ENCODE data around the gene ESD.

Gene ESD

GRCh38 chr13:46747031-46747820, 49.7 kb downstream of the ESD start:
- TF ChIP-seq EP300 (IDR thresholded peaks at IDR 0.05; ENCODE audit: borderline replicate concordance) (no peak), RAD21 (IDR thresholded peaks at IDR 0.05; ENCODE audit: low read depth) (no peak), YY1 (IDR thresholded peaks at IDR 0.05; ENCODE audit: low read depth) (no peak), TEAD4 (IDR thresholded peaks at IDR 0.05) (no peak)
- TF ChIP-seq, protein P1, sequence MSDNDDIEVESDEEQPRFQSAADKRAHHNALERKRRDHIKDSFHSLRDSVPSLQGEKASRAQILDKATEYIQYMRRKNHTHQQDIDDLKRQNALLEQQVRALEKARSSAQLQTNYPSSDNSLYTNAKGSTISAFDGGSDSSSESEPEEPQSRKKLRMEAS (IDR thresholded peaks at IDR 0.05): no peak

DNA sequence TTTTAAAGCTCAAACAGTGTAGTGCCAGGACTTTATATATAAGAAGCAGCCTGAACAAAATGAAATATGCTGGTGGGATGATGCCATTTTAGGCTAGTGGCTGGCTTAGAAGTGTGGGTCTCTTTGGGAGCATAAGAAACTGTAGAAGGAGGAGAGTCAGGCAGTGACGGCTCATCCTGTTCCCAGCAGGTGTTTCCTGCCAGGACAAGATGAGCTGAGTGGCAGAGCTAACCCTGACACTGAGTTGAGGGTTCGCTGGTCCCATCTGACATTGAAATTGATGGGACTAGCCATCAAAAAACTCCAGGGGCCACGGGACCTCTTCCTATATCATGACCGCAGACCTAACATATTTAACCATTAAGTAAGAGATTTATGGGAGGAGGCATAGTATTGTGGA, 51.3 kb downstream of the ESD start:
- TF ChIP-seq ZBTB7A (IDR thresholded peaks at IDR 0.05; ENCODE audit: low read depth) (no peak), TEAD4 (IDR thresholded peaks at IDR 0.05) (no peak), EGR1 (IDR thresholded peaks at IDR 0.05) (no peak), EP300 (IDR thresholded peaks at IDR 0.05; ENCODE audit: borderline replicate concordance) (no peak), REST (IDR thresholded peaks at IDR 0.05; ENCODE audit: low read depth) (no peak), RAD21 (IDR thresholded peaks at IDR 0.05; ENCODE audit: low read depth) (no peak), CEBPB (IDR thresholded peaks at IDR 0.05) (no peak), TCF12 (IDR thresholded peaks at IDR 0.05; ENCODE audit: low read depth) (no peak), NFIC (IDR thresholded peaks at IDR 0.05) (no peak), FOXM1 (IDR thresholded peaks at IDR 0.05; ENCODE audit: borderline replicate concordance, low read depth) (no peak), TAF1 (IDR thresholded peaks at IDR 0.05; ENCODE audit: low read depth) (no peak), YY1 (IDR thresholded peaks at IDR 0.05; ENCODE audit: low read depth) (no peak), CREB1 (IDR thresholded peaks at IDR 0.05; ENCODE audit: low read depth) (no peak)
- TF ChIP-seq, protein P2, sequence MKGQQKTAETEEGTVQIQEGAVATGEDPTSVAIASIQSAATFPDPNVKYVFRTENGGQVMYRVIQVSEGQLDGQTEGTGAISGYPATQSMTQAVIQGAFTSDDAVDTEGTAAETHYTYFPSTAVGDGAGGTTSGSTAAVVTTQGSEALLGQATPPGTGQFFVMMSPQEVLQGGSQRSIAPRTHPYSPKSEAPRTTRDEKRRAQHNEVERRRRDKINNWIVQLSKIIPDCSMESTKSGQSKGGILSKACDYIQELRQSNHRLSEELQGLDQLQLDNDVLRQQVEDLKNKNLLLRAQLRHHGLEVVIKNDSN (IDR thresholded peaks at IDR 0.05): no peak
- TF ChIP-seq, protein P1 (IDR thresholded peaks at IDR 0.05): no peak

DNA sequence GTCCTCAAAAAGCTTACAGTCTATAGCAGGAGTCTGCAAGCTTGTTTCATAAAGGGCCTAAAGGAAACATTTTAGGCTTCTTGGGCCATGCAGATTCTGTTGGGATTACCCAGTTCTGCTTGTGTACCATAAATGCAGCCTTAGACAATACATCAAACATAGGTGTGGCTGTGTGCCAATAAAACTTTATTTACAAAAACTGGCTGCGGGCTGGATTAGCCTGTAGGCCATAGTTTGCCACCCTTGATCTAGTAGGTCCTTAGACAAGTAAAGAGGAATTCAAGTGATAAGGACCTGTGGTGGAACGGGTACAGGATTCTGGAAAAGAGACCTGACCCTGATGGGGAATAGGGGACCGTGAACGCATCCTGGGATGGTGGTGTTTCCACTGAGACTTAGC, 51.9 kb downstream of the ESD start:
- TF ChIP-seq YY1 (IDR thresholded peaks at IDR 0.05; ENCODE audit: low read depth) (no peak), CEBPB (IDR thresholded peaks at IDR 0.05) (no peak), RAD21 (IDR thresholded peaks at IDR 0.05; ENCODE audit: low read depth) (no peak), TAF1 (IDR thresholded peaks at IDR 0.05; ENCODE audit: low read depth) (no peak), CREB1 (IDR thresholded peaks at IDR 0.05; ENCODE audit: low read depth) (no peak), TCF12 (IDR thresholded peaks at IDR 0.05; ENCODE audit: low read depth) (no peak), REST (IDR thresholded peaks at IDR 0.05; ENCODE audit: low read depth) (no peak), TEAD4 (IDR thresholded peaks at IDR 0.05) (no peak), EGR1 (IDR thresholded peaks at IDR 0.05) (no peak), FOXM1 (IDR thresholded peaks at IDR 0.05; ENCODE audit: borderline replicate concordance, low read depth) (no peak), ZBTB7A (IDR thresholded peaks at IDR 0.05; ENCODE audit: low read depth) (no peak), NFIC (IDR thresholded peaks at IDR 0.05) (no peak), EP300 (IDR thresholded peaks at IDR 0.05; ENCODE audit: borderline replicate concordance) (no peak)
- TF ChIP-seq, protein P1 (IDR thresholded peaks at IDR 0.05): no peak
- TF ChIP-seq, protein P2 (IDR thresholded peaks at IDR 0.05): no peak

DNA sequence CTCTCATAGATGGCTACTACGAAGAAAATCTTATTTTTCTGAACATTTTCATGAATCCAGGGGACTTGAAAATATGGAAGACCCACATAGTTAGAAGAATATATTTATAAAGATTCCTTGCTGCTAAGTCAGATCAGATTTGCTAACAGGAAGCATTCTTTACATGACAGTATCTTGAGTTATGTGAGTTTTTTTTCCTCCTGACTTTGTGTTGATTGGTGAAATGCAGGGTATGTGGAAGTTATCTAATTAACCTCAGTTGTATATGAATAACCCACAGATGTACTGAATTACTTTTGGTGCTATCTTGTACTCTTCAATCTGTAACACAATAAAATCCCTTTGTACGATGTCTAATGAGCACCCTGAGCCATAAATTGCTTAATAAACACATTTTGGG, 53.8 kb downstream of the ESD start:
- TF ChIP-seq, protein P2 (IDR thresholded peaks at IDR 0.05): no peak
- TF ChIP-seq TCF12 (IDR thresholded peaks at IDR 0.05; ENCODE audit: low read depth) (no peak), RAD21 (IDR thresholded peaks at IDR 0.05; ENCODE audit: low read depth) (no peak), FOXM1 (IDR thresholded peaks at IDR 0.05; ENCODE audit: borderline replicate concordance, low read depth) (no peak), NFIC (IDR thresholded peaks at IDR 0.05) (no peak), ZBTB7A (IDR thresholded peaks at IDR 0.05; ENCODE audit: low read depth) (no peak), EP300 (IDR thresholded peaks at IDR 0.05; ENCODE audit: borderline replicate concordance) (no peak), EGR1 (IDR thresholded peaks at IDR 0.05) (no peak), CREB1 (IDR thresholded peaks at IDR 0.05; ENCODE audit: low read depth) (no peak), YY1 (IDR thresholded peaks at IDR 0.05; ENCODE audit: low read depth) (no peak), TEAD4 (IDR thresholded peaks at IDR 0.05) (no peak), TAF1 (IDR thresholded peaks at IDR 0.05; ENCODE audit: low read depth) (no peak), CEBPB (IDR thresholded peaks at IDR 0.05) (no peak), REST (IDR thresholded peaks at IDR 0.05; ENCODE audit: low read depth) (no peak)
- TF ChIP-seq, protein P1 (IDR thresholded peaks at IDR 0.05): no peak

Measured in Ishikawa (cell line).